ENCODE results near the gene HUNK. TPM values are rescaled to one million over a fixed set of nuclear protein-coding genes. Genes with fewer than 3 reads are reported as not detected.
A peak's percentile ranks its signal among the peaks of the same experiment; 100 is the strongest.

HUNK gene
- total and polyA plus RNA-seq, 8 donors = 2.6 to 17.0 (median 9.0) TPM

DNA sequence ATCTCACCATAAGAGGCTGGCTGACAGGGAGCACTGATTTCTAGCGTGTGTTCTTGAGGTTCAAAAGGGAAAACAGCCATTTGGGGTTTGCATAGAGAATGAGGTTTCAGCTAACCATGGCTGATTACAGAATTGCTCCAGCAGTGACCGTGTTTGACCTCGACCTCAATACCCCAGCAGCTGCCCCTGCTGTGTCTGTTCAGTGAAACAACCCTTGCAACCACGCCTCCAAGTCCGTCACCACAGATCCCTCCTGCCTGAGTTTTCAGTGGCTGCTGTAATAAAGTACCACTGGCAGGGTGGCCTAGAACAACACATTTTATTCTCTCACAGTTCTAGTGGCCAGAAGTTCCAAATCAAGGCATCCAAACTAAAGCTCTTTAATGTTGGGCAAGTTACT, 147.7 kb downstream of the HUNK start:
- Histone ChIP-seq H3K9me3 (no peaks in the 10 kb centered on the region), H3K27ac (peak overlapping the region in 1 of 4 donors; percentile 60), H3K27me3 (no peaks in the 10 kb centered on the region), H3K36me3 (no peaks in the 10 kb centered on the region), H3K4me3 (no peak overlapping the region), H3K4me1 (peaks cover 0 to 12% (median 3%) of the 10 kb centered on the region in 3 donors)
- DNase-seq (no peak), ATAC-seq (no peak), FAIRE-seq (no peak)
- intact Hi-C loops (cut with DNase I) = no loop called here
- 84 to 88% methylated on average over 5 of the region's 5 CpGs for WGBS, 2 donors
- TF ChIP-seq, protein P1, sequence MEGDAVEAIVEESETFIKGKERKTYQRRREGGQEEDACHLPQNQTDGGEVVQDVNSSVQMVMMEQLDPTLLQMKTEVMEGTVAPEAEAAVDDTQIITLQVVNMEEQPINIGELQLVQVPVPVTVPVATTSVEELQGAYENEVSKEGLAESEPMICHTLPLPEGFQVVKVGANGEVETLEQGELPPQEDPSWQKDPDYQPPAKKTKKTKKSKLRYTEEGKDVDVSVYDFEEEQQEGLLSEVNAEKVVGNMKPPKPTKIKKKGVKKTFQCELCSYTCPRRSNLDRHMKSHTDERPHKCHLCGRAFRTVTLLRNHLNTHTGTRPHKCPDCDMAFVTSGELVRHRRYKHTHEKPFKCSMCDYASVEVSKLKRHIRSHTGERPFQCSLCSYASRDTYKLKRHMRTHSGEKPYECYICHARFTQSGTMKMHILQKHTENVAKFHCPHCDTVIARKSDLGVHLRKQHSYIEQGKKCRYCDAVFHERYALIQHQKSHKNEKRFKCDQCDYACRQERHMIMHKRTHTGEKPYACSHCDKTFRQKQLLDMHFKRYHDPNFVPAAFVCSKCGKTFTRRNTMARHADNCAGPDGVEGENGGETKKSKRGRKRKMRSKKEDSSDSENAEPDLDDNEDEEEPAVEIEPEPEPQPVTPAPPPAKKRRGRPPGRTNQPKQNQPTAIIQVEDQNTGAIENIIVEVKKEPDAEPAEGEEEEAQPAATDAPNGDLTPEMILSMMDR (IDR thresholded peaks at IDR 0.05) = no peak

DNA sequence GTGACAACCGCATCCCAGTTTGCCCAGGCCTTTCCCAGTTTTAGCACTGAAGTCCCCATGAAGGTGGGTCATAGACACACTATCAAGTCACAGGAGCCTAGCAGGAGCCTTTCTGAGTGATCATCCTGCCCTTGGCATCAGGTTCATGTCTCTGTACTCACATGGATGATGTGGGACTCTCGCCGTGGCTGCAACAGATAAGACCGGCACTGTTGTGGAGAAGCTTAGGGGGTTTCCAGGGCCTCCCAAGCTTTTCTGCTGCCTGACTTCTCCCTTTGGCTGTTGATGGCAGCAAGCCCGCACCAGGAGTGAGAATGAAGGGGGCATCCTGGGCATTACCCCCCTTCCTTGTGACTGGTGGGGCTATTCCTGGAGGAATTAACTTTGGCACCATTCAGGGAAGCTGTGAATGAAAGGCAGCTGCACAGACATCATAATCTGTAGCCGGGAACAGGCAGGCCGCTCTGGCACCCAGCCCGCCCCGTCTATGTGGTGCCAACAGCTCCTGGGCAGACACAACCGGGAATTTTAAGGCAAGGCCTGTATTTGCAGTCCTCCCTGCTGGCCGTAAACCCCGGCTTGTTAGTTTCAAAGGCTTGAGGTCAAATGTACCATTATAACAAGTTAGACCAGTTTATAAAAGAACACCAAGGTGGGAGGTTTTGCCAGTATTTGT, 148.6 kb downstream of the HUNK start:
- FAIRE-seq = no peak
- TF ChIP-seq, protein P1 (IDR thresholded peaks at IDR 0.05) = no peak
- intact Hi-C loops (cut with DNase I) = no loop called here
- Histone ChIP-seq H3K27me3 (no peaks in the 10 kb centered on the region), H3K9me3 (no peaks in the 10 kb centered on the region), H3K36me3 (no peaks in the 10 kb centered on the region), H3K4me1 (peaks cover 0 to 12% (median 3%) of the 10 kb centered on the region in 3 donors), H3K27ac (peak overlapping the region in 3 of 4 donors; percentile 18 to 62 (median 60)), H3K4me3 (no peak overlapping the region)
- ATAC-seq = peak; percentile 88 to 97 (median 96)
- peak; percentile 74 to 91 (median 82) for DNase-seq
- 22 to 30% methylated on average over 12 of the region's 12 CpGs for WGBS, 2 donors

DNA sequence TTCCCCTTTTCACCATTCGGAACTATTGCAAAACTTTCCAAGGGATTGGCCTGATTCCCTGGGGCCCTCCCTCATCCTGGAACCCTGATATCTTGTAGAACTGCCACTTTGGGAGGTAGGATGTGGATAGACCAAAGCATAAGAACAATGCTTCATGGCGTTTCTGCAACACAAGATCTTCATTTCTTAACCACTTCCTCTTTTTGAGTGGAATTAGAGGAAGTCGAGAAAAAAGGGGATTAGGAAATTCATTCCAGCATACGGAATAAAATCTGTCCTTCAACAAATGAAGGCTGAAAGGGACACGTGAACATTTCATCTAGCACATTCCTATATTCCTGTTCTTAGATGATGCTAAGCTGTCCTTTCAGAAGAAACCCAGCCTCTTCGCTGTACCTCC, 149.3 kb downstream of the HUNK start:
- Histone ChIP-seq H3K4me1 (peaks cover 0 to 12% (median 3%) of the 10 kb centered on the region in 3 donors), H3K4me3 (no peak overlapping the region), H3K9me3 (no peaks in the 10 kb centered on the region), H3K36me3 (no peaks in the 10 kb centered on the region), H3K27me3 (no peaks in the 10 kb centered on the region), H3K27ac (peak overlapping the region in 2 of 4 donors; percentile 60 to 62)
- TF ChIP-seq, protein P1 (IDR thresholded peaks at IDR 0.05) = no peak
- ATAC-seq (peak in 1 of 4 donors; percentile 8), DNase-seq (no peak), FAIRE-seq (no peak)
- intact Hi-C loops (cut with DNase I) = no loop called here
- 59 to 69% methylated on average over 6 of the region's 6 CpGs for WGBS, 2 donors

DNA sequence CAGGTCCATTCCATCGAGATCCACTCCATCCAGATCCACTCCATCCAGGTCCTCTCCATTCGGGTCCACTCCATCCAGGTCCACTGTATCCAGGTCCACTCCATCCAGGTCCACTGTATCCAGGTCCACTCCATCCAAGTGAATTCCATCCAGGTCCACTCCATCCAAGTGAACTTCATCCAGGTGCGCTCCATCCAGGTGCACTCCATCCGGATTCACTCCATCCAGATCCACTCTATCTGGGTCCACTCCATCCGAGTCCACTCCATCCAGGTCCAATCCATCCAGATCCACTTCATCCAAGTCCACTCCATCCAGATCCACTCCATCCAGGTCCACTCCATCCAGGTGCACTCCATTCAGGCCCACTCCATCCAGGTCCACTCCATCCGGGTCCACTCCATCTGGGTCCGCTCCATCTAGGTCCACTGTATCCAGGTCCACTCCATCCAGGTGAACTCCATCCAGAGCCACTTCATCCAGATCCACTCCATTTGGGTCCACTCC, 157.4 kb downstream of the HUNK start:
- Histone ChIP-seq H3K9me3 (no peaks in the 10 kb centered on the region), H3K4me3 (no peak overlapping the region), H3K27ac (no peak overlapping the region), H3K27me3 (no peaks in the 10 kb centered on the region), H3K36me3 (no peaks in the 10 kb centered on the region), H3K4me1 (no peaks in the 10 kb centered on the region)
- 63 to 81% methylated on average over 7 of the region's 7 CpGs for WGBS, 2 donors
- no peak for ATAC-seq
- TF ChIP-seq, protein P1 (IDR thresholded peaks at IDR 0.05) = no peak
- intact Hi-C loops (cut with DNase I) = no loop called here
- FAIRE-seq = no peak
- DNase-seq = no peak

DNA sequence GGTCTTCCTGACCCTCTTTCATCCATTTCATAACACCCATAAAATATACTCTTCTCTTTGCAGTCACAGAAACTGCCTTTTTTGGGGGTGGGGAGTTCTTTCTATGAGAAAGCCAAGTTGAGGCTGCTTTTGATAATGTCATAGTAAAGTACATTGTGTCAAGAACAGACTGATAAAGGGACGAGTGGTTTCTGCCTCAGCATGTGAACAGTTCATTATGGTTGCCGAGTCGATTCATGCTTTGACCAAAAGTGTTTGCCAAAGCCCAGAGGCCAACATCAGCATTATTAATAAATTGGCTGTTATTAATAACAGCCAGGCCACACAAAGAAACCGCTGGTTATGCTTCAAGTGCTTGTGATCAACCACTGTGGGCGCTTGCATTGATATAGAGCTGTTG, 162.0 kb downstream of the HUNK start:
- Histone ChIP-seq H3K4me3 (no peak overlapping the region), H3K27me3 (no peaks in the 10 kb centered on the region), H3K36me3 (no peaks in the 10 kb centered on the region), H3K4me1 (no peaks in the 10 kb centered on the region), H3K9me3 (no peaks in the 10 kb centered on the region), H3K27ac (no peak overlapping the region)
- ATAC-seq (no peak), DNase-seq (no peak), FAIRE-seq (no peak)
- intact Hi-C loops (cut with DNase I) = no loop called here
- TF ChIP-seq, protein P1 (IDR thresholded peaks at IDR 0.05) = no peak
- 83 to 85% methylated on average over 5 of the region's 5 CpGs for WGBS, 2 donors
